GM12801 (cell line): ENCODE data around the gene CENPX.

Source experiments
- TF ChIP-seq, protein P1 (sequence below): IDR thresholded peaks from one replicate; pipeline ENCODE4 v1.5.1; 2011; ENCODE audit warnings: control low read depth; ENCODE audit not compliant: insufficient read length; ENCODE audit errors: extremely low read depth

The CENPX gene

DNA sequence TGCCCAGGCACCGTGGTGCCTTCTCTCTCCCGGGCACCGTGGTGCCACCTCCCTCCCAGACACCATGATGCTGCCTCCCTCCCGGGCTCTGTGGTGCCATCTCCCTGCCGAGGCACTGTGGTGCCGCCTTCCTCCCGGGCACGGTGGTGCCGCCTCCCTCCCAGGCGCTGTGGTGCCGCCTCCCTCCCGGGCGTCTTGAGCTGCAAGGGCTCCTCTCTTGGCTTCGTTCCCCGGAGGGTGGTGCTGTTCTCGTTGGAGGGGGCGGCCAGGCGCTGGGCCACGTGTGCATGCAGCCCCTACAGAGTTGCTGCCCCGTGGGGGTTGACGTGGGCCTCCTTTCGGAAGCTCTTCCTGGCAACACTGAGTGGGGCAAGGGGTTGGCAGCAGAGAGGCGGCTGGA lies 8.2 kb downstream of the CENPX start:
- TF ChIP-seq, protein P1, sequence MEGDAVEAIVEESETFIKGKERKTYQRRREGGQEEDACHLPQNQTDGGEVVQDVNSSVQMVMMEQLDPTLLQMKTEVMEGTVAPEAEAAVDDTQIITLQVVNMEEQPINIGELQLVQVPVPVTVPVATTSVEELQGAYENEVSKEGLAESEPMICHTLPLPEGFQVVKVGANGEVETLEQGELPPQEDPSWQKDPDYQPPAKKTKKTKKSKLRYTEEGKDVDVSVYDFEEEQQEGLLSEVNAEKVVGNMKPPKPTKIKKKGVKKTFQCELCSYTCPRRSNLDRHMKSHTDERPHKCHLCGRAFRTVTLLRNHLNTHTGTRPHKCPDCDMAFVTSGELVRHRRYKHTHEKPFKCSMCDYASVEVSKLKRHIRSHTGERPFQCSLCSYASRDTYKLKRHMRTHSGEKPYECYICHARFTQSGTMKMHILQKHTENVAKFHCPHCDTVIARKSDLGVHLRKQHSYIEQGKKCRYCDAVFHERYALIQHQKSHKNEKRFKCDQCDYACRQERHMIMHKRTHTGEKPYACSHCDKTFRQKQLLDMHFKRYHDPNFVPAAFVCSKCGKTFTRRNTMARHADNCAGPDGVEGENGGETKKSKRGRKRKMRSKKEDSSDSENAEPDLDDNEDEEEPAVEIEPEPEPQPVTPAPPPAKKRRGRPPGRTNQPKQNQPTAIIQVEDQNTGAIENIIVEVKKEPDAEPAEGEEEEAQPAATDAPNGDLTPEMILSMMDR: no peak

DNA sequence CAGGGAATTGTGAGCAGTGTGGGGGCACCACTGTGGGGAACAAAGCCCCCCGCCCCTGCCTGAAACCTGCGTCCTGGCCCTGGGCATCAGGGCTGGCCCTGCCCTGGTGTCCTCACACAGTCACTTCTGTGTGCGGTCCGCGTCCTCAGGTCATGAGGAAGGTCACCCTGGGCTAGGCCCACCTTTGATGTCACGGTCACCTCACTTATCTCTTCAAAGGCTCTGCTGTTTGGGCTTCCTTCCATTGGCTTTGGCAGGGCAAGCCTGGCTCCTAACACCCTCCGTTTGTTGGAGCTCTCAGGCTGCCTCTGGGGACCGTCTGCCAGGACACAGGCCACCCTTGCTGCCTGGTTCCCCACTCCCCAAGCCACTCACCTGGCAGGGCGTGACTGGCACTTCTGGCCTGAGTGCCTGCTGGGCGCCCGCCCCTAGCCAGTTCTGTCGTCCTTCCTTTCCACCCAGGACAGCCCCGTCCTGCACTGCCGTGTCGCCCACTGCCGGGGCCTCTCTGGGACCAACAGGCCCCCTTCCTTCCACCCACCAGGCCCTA lies 8.8 kb downstream of the CENPX start:
- TF ChIP-seq, protein P1: no peak

GRCh38 chr17:82013341-82013740 lies 9.3 kb downstream of the CENPX start:
- TF ChIP-seq, protein P1: no peak

DNA sequence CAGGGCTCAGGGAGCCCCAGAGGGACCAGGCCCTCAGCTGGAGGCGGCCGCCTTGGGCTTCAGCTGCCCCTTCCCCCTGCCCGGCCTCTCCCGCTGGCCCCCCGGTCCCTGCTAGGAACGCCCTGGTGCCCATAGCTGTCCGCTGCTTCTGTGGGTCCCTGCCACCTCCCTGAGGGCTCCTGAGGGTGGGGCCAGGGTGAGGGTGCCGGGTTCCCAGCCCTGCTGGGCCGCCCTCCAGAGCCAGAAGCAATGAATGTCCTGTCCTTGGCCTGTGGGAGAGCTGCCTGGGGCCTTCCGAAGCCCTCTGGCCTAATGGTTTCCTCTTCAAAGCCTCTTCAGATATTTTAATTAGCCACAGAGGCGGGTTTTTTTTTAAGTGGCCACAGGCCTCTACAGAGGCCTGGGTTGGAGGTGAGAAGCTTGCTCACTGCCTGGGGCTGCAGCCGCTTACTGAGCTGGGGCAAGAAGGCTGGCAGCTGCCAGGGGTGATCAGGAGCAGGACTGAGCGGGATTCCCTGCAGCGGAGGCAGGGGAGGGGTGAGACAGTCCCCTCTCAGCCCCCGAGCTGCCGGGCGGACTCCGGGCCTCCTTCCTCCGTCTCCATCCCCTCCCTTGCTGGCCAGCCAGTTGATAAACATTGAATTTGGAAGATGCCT lies 9.9 kb downstream of the CENPX start:
- TF ChIP-seq, protein P1: no peak

GRCh38 chr17:82012261-82012639 lies 10.4 kb downstream of the CENPX start:
- TF ChIP-seq, protein P1: no peak

DNA sequence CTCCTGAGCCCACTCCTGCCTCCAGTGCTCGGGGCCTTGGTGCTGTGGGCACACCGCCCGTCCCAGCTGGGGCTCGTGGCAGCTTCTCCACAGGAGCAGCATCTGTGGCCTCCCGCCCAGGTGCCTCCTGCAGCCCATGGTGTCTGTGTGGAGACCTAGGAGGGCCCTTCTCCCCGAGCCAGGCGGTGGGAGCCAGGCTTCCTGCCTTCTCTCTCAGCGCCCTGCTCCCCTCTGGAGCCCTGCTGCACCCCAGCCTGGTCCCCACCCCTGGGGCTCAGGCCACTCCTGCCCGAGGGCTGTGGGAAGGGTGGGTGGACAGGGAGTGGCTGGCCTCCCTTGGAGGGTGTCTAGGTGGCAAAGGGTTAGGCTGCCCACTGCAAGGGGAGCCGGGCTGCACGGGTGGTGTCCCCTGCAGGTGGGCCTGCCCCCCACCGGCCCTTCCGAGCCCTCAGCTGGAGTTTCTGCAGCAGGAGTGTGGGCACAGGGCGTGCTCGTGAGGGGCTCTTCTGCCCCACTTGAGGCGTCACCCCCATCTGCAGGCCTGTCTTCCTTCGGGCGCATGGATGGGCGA lies 11.0 kb downstream of the CENPX start:
- TF ChIP-seq, protein P1: no peak

- TF ChIP-seq, protein P1: no peak
Observed at GRCh38 chr17:82010575-82011525, 11.8 kb downstream of the CENPX start.
